Measurements from ENCODE around the gene STUM.

DNA sequence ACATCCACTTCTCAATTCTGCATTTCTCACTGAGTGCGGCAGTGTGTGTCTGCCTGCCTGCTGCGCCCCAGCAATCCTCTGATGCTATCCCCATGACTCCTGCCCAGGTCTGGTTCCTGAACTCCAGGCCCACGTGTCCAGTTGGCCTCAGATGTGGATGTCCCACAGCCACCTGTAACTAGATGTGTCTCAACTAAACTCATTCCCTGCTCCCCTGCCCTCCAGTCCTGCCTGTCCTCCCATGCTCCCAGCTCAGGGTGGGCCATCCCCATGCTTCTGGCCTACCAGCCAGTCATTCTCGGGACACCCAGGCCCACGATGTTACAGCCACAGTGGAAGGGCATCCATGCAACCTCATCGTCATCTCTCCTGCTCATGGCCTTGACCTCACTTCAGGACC is 76.8 kb downstream of the STUM start:
- TF ChIP-seq, protein P1, sequence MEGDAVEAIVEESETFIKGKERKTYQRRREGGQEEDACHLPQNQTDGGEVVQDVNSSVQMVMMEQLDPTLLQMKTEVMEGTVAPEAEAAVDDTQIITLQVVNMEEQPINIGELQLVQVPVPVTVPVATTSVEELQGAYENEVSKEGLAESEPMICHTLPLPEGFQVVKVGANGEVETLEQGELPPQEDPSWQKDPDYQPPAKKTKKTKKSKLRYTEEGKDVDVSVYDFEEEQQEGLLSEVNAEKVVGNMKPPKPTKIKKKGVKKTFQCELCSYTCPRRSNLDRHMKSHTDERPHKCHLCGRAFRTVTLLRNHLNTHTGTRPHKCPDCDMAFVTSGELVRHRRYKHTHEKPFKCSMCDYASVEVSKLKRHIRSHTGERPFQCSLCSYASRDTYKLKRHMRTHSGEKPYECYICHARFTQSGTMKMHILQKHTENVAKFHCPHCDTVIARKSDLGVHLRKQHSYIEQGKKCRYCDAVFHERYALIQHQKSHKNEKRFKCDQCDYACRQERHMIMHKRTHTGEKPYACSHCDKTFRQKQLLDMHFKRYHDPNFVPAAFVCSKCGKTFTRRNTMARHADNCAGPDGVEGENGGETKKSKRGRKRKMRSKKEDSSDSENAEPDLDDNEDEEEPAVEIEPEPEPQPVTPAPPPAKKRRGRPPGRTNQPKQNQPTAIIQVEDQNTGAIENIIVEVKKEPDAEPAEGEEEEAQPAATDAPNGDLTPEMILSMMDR (IDR thresholded peaks at IDR 0.05; ENCODE audit: poor library complexity) = no peak
- TF ChIP-seq EZH2phosphoT487 (IDR thresholded peaks at IDR 0.05; ENCODE audit: low read depth, severe bottlenecking, unreplicated experiment) (no peak), EZH2 (IDR thresholded peaks at IDR 0.05; ENCODE audit: borderline replicate concordance) (no peak)
